Lung (tissue), 12 donors: Measurements from ENCODE around the gene CYP4F8. TPM values are rescaled to one million over a fixed set of nuclear protein-coding genes. Genes with fewer than 3 reads are reported as not detected.

Experiments used
- ATAC-seq: fragments of 200-7000 bp; cut with Tn5 transposase; one replicate; pipeline ENCODE4 v1.9.1; 2020; ENCODE audit warnings: moderate number of reproducible peaks; ENCODE audit not compliant: insufficient read depth, low FRiP score
- DNase-seq, 3 donors: peaks; one replicate each; pipeline ENCODE4 v3.0.0-alpha.2; 2013 to 2017
- H3K27ac ChIP-seq, 2 donors: one replicate each; pipeline ENCODE4 v1.5.1; 2013; ENCODE audit warnings: mild to moderate bottlenecking in 2 of 2, moderate library complexity in 2 of 2, control low read depth in 1 of 2, inconsistent platforms in 1 of 2, low read depth in 1 of 2, low read length in 1 of 2
- H3K27me3 ChIP-seq, 3 donors: one replicate each; pipeline ENCODE4 v1.5.1; 2013; ENCODE audit warnings: low read length in 2 of 3; ENCODE audit not compliant: control insufficient read depth in 3 of 3, insufficient read depth in 3 of 3
- H3K36me3 ChIP-seq, 4 donors: one replicate each; pipeline ENCODE4 v1.5.1; 2013; ENCODE audit warnings: low read length in 4 of 4, mild to moderate bottlenecking in 1 of 4, moderate library complexity in 1 of 4; ENCODE audit not compliant: control insufficient read depth in 4 of 4, insufficient read depth in 4 of 4
- H3K4me1 ChIP-seq, 5 donors: one replicate each; pipeline ENCODE4 v1.5.1; 2013; ENCODE audit warnings: low read length in 5 of 5, mild to moderate bottlenecking in 2 of 5, moderate library complexity in 1 of 5; ENCODE audit not compliant: control insufficient read depth in 5 of 5, insufficient read depth in 5 of 5
- H3K4me3 ChIP-seq: one replicate; pipeline ENCODE4 v1.5.1; 2013; ENCODE audit warnings: mild to moderate bottlenecking, control low read depth, moderate library complexity
- H3K9ac ChIP-seq, 2 donors: one replicate each; pipeline ENCODE4 v1.5.1; 2013; ENCODE audit warnings: low read length in 2 of 2, control low read depth in 1 of 2; ENCODE audit not compliant: insufficient read depth in 1 of 2
- H3K9me3 ChIP-seq, 4 donors: one replicate each; pipeline ENCODE4 v1.5.1; 2013; ENCODE audit warnings: low read length in 3 of 4, mild to moderate bottlenecking in 1 of 4, moderate library complexity in 1 of 4; ENCODE audit not compliant: control insufficient read depth in 4 of 4, insufficient read depth in 3 of 4
- CTCF ChIP-seq: IDR thresholded peaks from 2 replicates; pipeline ENCODE4 v1.5.1; 2012; ENCODE audit warnings: mild to moderate bottlenecking; ENCODE audit errors: control extremely low read depth, extremely low read depth
- WGBS, 2 donors: extraction: QIAGEN DNeasy Blood & Tissue Kit; methylation state at CpG; one replicate each; pipeline ENCODE4 v1.1.7; 2013; 5-methylcytosine and 5-hydroxymethylcytosine counted together
- polyA plus RNA-seq, 2 donors: library from polyadenylated mRNA; stranded (reverse); fragments of 200-250 nt; gene quantifications; one replicate each; pipeline ENCODE4 v1.2.1, GENCODE V29; 2013
- total RNA-seq, 2 donors: library from RNA; depleted of rRNA in 1 of 2; stranded (reverse); fragments of >200 nt in 1 of 2; gene quantifications; one replicate each; pipeline ENCODE4 v1.2.1, GENCODE V29; 2014 to 2021
- donor health status: control.
- donor health status: control.
- donor health status: Bipolar disorder and iron deficiency.
- donor health status: healthy.
- donor health status: DM: yes; HTN: yes; CAD: no.

CYP4F8 gene
- total and polyA plus RNA-seq, 4 donors = not detected

- Histone ChIP-seq H3K27me3 (no peaks in the 10 kb centered on the region), H3K4me3 (no peak overlapping the region), H3K27ac (no peak overlapping the region), H3K36me3 (no peaks in the 10 kb centered on the region), H3K4me1 (no peaks in the 10 kb centered on the region), H3K9me3 (peaks cover 0 to 2% (median 0%) of the 10 kb centered on the region in 4 donors), H3K9ac (no peak overlapping the region)
- 8 to 9% methylated on average over 9 of the region's 9 CpGs for WGBS, 2 donors
- no peak for TF ChIP-seq CTCF
- peak in 2 of 3 donors; percentile 9 to 22 for DNase-seq
- ATAC-seq = no peak
These were observed 8.8 kb downstream of the CYP4F8 start for GRCh38 chr19:15623711-15624318.

- Histone ChIP-seq H3K27me3 (no peaks in the 10 kb centered on the region), H3K9ac (no peak overlapping the region), H3K27ac (no peak overlapping the region), H3K9me3 (no peaks in the 10 kb centered on the region), H3K4me3 (no peak overlapping the region), H3K4me1 (no peaks in the 10 kb centered on the region), H3K36me3 (no peaks in the 10 kb centered on the region)
- WGBS, 2 donors = 57 to 64% methylated on average over 21 to 22 of the region's 22 CpGs
- TF ChIP-seq CTCF = no peak
- no peak for ATAC-seq
- DNase-seq = no peak
These were observed 13.4 kb downstream of the CYP4F8 start for GRCh38 chr19:15628236-15629002.

- no peaks in the 10 kb centered on the region for H3K9me3 ChIP-seq
- H3K27me3 ChIP-seq = no peaks in the 10 kb centered on the region
- no peaks in the 10 kb centered on the region for H3K4me1 ChIP-seq
- no peak overlapping the region for H3K4me3 ChIP-seq
- H3K36me3 ChIP-seq = no peaks in the 10 kb centered on the region
- ATAC-seq (no peak), DNase-seq (peak; percentile 54 to 75 (median 60))
- no peak overlapping the region for H3K9ac ChIP-seq
- 6 to 14% methylated on average over 25 of the region's 25 CpGs for WGBS, 2 donors
- no peak overlapping the region for H3K27ac ChIP-seq
- TF ChIP-seq CTCF = peak; percentile 90
These were observed 14.2 kb downstream of the CYP4F8 start for GRCh38 chr19:15629003-15629880.
